ENCODE data around the gene RAD51B. TPM values are rescaled to one million over a fixed set of nuclear protein-coding genes. Genes with fewer than 3 reads are reported as not detected.
A peak's percentile ranks its signal among the peaks of the same experiment; 100 is the strongest.

RAD51B gene
- total and polyA plus RNA-seq, 9 of the 15 experiments (the other 6 are each of a cell fraction or from before 2014, with no cell fraction given) = 8.5 to 17.3 (median 11.3) TPM

GRCh38 chr14:68758301-68758700, 938.7 kb downstream of the RAD51B start (continued):
- TF ChIP-seq TSC22D4 (tag; IDR thresholded peaks at IDR 0.05) = no peak
- TF ChIP-seq NFATC3 (IDR thresholded peaks at IDR 0.05) = no peak
- TF ChIP-seq ZFP30 (CRISPR knock-in tag; IDR thresholded peaks at IDR 0.05; ENCODE audit: borderline replicate concordance) = no peak
- no peak; the same call in 1 of the 2 replicates for TF ChIP-seq DMBX1 (CRISPR knock-in tag; IDR thresholded peaks at IDR 0.05; ENCODE audit: borderline replicate concordance)
- TF ChIP-seq CEBPB (tag; IDR thresholded peaks at IDR 0.05) = no peak
- TF ChIP-seq, protein P1, sequence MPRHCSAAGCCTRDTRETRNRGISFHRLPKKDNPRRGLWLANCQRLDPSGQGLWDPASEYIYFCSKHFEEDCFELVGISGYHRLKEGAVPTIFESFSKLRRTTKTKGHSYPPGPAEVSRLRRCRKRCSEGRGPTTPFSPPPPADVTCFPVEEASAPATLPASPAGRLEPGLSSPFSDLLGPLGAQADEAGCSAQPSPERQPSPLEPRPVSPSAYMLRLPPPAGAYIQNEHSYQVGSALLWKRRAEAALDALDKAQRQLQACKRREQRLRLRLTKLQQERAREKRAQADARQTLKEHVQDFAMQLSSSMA (CRISPR knock-in tag; IDR thresholded peaks at IDR 0.05) = no peak
- TF ChIP-seq, protein P2, sequence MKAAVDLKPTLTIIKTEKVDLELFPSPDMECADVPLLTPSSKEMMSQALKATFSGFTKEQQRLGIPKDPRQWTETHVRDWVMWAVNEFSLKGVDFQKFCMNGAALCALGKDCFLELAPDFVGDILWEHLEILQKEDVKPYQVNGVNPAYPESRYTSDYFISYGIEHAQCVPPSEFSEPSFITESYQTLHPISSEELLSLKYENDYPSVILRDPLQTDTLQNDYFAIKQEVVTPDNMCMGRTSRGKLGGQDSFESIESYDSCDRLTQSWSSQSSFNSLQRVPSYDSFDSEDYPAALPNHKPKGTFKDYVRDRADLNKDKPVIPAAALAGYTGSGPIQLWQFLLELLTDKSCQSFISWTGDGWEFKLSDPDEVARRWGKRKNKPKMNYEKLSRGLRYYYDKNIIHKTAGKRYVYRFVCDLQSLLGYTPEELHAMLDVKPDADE (conservative IDR thresholded peaks at IDR 0.05; ENCODE audit: control insufficient read depth, low read depth, low read length) = no peak
- TF ChIP-seq, protein P3, sequence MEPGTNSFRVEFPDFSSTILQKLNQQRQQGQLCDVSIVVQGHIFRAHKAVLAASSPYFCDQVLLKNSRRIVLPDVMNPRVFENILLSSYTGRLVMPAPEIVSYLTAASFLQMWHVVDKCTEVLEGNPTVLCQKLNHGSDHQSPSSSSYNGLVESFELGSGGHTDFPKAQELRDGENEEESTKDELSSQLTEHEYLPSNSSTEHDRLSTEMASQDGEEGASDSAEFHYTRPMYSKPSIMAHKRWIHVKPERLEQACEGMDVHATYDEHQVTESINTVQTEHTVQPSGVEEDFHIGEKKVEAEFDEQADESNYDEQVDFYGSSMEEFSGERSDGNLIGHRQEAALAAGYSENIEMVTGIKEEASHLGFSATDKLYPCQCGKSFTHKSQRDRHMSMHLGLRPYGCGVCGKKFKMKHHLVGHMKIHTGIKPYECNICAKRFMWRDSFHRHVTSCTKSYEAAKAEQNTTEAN (CRISPR knock-in tag; IDR thresholded peaks at IDR 0.05) = no peak
- TF ChIP-seq CBFA2T2 (conservative IDR thresholded peaks at IDR 0.05) = peak; percentile 63
- TF ChIP-seq KDM4B (IDR thresholded peaks at IDR 0.05; ENCODE audit: borderline replicate concordance in 2 of 2, low read depth in 1 of 2) = no peak
- TF ChIP-seq ZBTB11 (CRISPR knock-in tag; IDR thresholded peaks at IDR 0.05) = peak in 1 of 3 experiments; percentile 28; a peak in 1 of 6 replicates
- no peak for TF ChIP-seq ZNF431 (CRISPR knock-in tag; IDR thresholded peaks at IDR 0.05)
- no peak for TF ChIP-seq XRCC3 (IDR thresholded peaks at IDR 0.05)
- TF ChIP-seq ZNF79 (CRISPR knock-in tag; IDR thresholded peaks at IDR 0.05; ENCODE audit: low read depth) = no peak
- no peak for TF ChIP-seq NFE2 (IDR thresholded peaks at IDR 0.05; ENCODE audit: low read depth)
- TF ChIP-seq CBX3 (IDR thresholded peaks at IDR 0.05; ENCODE audit: borderline replicate concordance in 1 of 2, low read length in 2 of 2) = 0 out of 3 replicates have a peak, but pooled peaks of 1 of the 2 experiments have one; percentile 16
- peak in 1 of 2 experiments; percentile 73; a peak in 2 of 4 replicates for TF ChIP-seq RCOR1 (IDR thresholded peaks at IDR 0.05; ENCODE audit: borderline replicate concordance in 1 of 2, low read depth in 2 of 2, low read length in 2 of 2)
- no peak for TF ChIP-seq CREB1 (IDR thresholded peaks at IDR 0.05)
- no peak for TF ChIP-seq CREB1 (CRISPR knock-in tag; IDR thresholded peaks at IDR 0.05)
- no peak for TF ChIP-seq ZNF124 (CRISPR knock-in tag; IDR thresholded peaks at IDR 0.05)
- TF ChIP-seq STAT5B (CRISPR knock-in tag; IDR thresholded peaks at IDR 0.05) = no peak
- no peak for TF ChIP-seq ZNF589 (CRISPR knock-in tag; IDR thresholded peaks at IDR 0.05; ENCODE audit: low read depth)
- no peak for TF ChIP-seq ZNF584 (CRISPR knock-in tag; IDR thresholded peaks at IDR 0.05; ENCODE audit: low read depth)

Data from K562 (cell line).